Mesothelial cell of epicardium (in vitro differentiated cells): ENCODE data around the gene FXYD6. TPM values are rescaled to one million over a fixed set of nuclear protein-coding genes. Genes with fewer than 3 reads are reported as not detected.

Experiments
- DNase-seq, 2 experiments: peaks; one replicate each; pipeline ENCODE4 v3.0.0; 2021; ENCODE audit warnings: low spot score in 2 of 2; ENCODE audit not compliant: unreplicated experiment in 2 of 2
- H3K27ac Mint-ChIP-seq: 2 replicates; pipeline ENCODE4 v1.8.0; 2021; ENCODE audit warnings: mixed read lengths
- H3K27me3 Mint-ChIP-seq: 2 replicates; pipeline ENCODE4 v1.8.0; 2021; ENCODE audit warnings: low read depth, mixed read lengths
- H3K36me3 Mint-ChIP-seq: 2 replicates; pipeline ENCODE4 v1.8.0; 2021; ENCODE audit warnings: mixed read lengths
- H3K4me1 Mint-ChIP-seq: 2 replicates; pipeline ENCODE4 v1.8.0; 2021; ENCODE audit warnings: mixed read lengths
- H3K4me3 Mint-ChIP-seq: 2 replicates; pipeline ENCODE4 v1.8.0; 2021; ENCODE audit warnings: mild to moderate bottlenecking, moderate library complexity, mixed read lengths
- H3K9me3 Mint-ChIP-seq: 2 replicates; pipeline ENCODE4 v1.8.0; 2021; ENCODE audit warnings: mixed read lengths
- CTCF ChIP-seq: fragments of 200-600 bp; sonication (generic); IDR thresholded peaks from one replicate; pipeline ENCODE4 v1.5.0; 2021; ENCODE audit warnings: antibody characterized with exemption; ENCODE audit not compliant: unreplicated experiment
- total RNA-seq: library from RNA; stranded (reverse); gene quantifications from 3 replicates; pipeline ENCODE4 v1.2.1, GENCODE V29; 2021

Gene FXYD6
- total RNA-seq, 1 donor from 2014 or later, result 116 TPM

GRCh38 chr11:117900720-117901440, 24.4 kb upstream of the FXYD6 start:
- Mint-ChIP-seq H3K4me1 (no peaks in the 10 kb centered on the region), H3K36me3 (no peaks in the 10 kb centered on the region), H3K4me3 (no peak overlapping the region), H3K27ac (no peak overlapping the region), H3K9me3 (peaks cover 7% of the 10 kb centered on the region), H3K27me3 (no peaks in the 10 kb centered on the region)
- DNase-seq, result peak in 1 of 2 experiments; percentile 32
- no peak for TF ChIP-seq CTCF

GRCh38 chr11:117900121-117900648, 23.7 kb upstream of the FXYD6 start:
- Mint-ChIP-seq H3K27me3 (no peaks in the 10 kb centered on the region), H3K4me3 (no peak overlapping the region), H3K27ac (no peak overlapping the region), H3K36me3 (no peaks in the 10 kb centered on the region), H3K9me3 (peaks cover 10% of the 10 kb centered on the region), H3K4me1 (no peaks in the 10 kb centered on the region)
- TF ChIP-seq CTCF, result no peak
- no peak for DNase-seq

- no peaks in the 10 kb centered on the region for H3K27me3 Mint-ChIP-seq
- H3K36me3 Mint-ChIP-seq, result no peaks in the 10 kb centered on the region
- peaks cover 21% of the 10 kb centered on the region for H3K9me3 Mint-ChIP-seq
- peak in 1 of 2 experiments; percentile 33 for DNase-seq
- H3K4me3 Mint-ChIP-seq, result no peak overlapping the region
- TF ChIP-seq CTCF, result no peak
- H3K27ac Mint-ChIP-seq, result no peak overlapping the region
- no peaks in the 10 kb centered on the region for H3K4me1 Mint-ChIP-seq
These were observed 21.6 kb upstream of the FXYD6 start for GRCh38 chr11:117898059-117898458.

- no peak overlapping the region for H3K27ac Mint-ChIP-seq
- TF ChIP-seq CTCF, result no peak
- H3K36me3 Mint-ChIP-seq, result peaks cover 3% of the 10 kb centered on the region
- peaks cover 36% of the 10 kb centered on the region for H3K9me3 Mint-ChIP-seq
- H3K4me3 Mint-ChIP-seq, result no peak overlapping the region
- DNase-seq, result no peak
- H3K4me1 Mint-ChIP-seq, result peaks cover 7% of the 10 kb centered on the region
- no peaks in the 10 kb centered on the region for H3K27me3 Mint-ChIP-seq
These were observed 16.2 kb upstream of the FXYD6 start for GRCh38 chr11:117892651-117893050.

- no peaks in the 10 kb centered on the region for H3K27me3 Mint-ChIP-seq
- DNase-seq, result no peak
- peaks cover 12% of the 10 kb centered on the region for H3K4me1 Mint-ChIP-seq
- H3K36me3 Mint-ChIP-seq, result peaks cover 3% of the 10 kb centered on the region
- H3K9me3 Mint-ChIP-seq, result peaks cover 34% of the 10 kb centered on the region
- H3K4me3 Mint-ChIP-seq, result no peak overlapping the region
- H3K27ac Mint-ChIP-seq, result no peak overlapping the region
- no peak for TF ChIP-seq CTCF
These were observed 14.9 kb upstream of the FXYD6 start for GRCh38 chr11:117891362-117891761.
